ENCODE measurements around the gene ARMC9. TPM values are rescaled to one million over a fixed set of nuclear protein-coding genes. Genes with fewer than 3 reads are reported as not detected.
"Not testable (repeated sequence)": the region's sequence is repeated elsewhere in the genome, so short reads cannot be mapped to it uniquely, and the experiment has no call there.

Gene ARMC9
- total RNA-seq, 2 experiments from 2014 or later, result 5.7 to 7.4 TPM

DNA sequence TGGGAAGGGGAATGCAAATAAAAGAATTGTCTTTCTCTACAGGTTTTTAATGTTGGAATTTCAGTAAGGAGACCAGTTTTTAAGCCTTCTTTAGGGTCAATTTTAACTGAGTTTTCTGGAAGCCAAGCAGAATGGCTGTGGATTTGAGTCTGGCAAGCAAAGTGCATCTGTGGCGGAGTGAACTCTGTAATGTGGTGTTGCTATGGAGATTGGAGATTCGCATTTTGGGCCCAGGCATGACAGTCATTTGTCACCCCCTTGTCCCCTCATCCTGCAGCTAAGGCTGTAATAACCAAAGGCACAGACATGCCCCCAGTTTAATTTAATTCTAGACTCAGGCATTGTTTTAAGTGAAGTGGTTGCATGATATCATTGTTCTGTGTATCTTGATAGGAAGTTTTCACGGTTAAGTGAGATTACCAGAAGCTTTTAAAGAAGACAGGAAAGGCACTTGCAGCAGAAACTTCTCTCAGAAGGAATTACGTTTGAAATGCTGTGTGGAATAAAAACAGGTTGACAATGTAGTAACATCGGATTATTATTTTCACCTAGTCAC is 30.6 kb downstream of the ARMC9 start:
- ChIA-PET POLR2A (no interaction called here), CTCF (interaction anchor here (1.1 to 1.5 kb wide), 3 partner anchors 10 to 174 kb away, joined by 3 to 6 read pairs (median 3); no protein-coding TSS in a partner anchor)

DNA sequence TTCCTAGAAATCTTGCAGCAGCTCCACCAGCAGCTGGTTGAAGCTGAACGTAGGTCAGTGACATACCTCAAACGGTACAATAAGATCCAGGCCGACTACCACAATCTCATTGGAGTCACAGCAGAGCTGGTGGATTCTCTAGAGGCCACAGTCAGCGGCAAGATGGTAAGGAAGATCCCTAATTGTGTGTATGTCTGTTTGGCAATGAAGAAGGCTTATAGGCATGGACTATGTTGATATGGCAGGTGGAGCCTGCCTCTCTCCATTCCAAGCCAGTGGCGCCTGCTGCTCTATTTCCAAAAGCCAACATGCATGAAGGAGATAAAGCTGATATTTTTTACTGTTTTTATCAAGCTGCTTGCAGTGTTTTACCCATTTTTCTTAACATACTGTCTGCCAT is 36.8 kb downstream of the ARMC9 start:
- ChIA-PET CTCF (no interaction called here), POLR2A (no interaction called here)

DNA sequence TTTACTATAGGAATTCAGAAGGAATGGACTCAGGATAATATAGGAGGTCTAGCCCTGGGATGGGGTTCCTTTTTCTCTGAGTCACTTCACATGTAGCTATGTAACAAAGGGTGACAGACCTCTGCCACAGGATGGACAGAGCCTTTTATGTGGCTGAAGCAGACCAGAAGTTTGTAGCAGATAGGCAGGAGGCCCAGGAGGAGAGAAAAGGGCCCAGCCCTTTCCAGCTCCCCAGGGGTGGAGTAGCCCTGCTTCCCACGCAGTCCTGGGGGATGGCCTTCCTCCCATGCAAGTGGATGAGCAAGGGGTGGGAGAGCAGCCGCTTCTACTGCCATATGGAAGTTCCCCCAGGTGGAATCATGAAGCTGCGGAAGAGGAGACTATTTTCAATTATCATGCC is 40.3 kb downstream of the ARMC9 start:
- ChIA-PET CTCF (interaction anchor here (1.1 kb wide), 1 partner anchor 167 kb away, joined by 4 read pairs; no protein-coding TSS in a partner anchor), POLR2A (no interaction called here)

DNA sequence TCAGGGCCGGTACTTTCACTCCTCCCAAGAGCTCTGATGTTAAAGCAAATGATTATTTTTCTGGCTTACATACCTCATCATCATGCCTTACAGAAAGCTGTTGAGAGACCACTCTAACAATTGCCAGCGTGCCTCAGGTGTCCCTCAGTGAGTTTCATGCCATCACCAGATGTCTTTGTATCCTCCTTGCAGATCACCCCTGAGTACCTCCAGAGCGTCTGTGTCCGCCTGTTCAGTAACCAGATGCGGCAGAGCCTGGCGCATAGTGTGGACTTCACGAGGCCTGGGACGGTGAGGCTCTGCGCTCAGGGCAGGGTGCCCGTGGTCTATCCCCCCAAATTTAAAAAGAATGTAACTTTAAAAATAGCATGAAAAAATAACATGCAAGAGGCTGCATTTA is 41.3 kb downstream of the ARMC9 start:
- CTCF ChIA-PET, result no interaction called here
- POLR2A ChIA-PET, result no interaction called here

- CTCF ChIA-PET, result interaction anchor here (1.4 kb wide), 1 partner anchor 14 kb away, joined by 3 read pairs; no protein-coding TSS in a partner anchor
- POLR2A ChIA-PET, result no interaction called here
Observed at GRCh38 chr2:231241755-231242507, 43.5 kb downstream of the ARMC9 start.

DNA sequence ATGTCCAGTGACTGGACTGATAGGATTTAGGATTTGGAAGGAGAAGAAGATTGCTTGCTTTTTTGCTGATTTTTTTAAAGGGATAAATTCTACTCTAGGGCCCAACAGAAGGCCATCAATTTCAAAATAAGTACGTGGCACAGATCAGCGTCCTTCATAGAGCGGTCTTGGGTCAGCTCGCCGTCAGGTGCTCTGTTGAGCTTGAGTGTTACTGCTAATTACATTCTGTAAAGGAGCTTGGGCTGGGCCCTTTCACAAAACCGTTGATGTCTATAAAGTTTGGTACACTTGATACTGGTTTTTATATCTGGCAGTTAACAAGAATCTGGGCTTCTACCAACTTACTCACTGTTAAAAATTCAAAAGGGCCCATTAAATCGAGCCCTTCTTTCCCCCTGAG is 45.4 kb downstream of the ARMC9 start:
- POLR2A ChIA-PET, result no interaction called here

DNA sequence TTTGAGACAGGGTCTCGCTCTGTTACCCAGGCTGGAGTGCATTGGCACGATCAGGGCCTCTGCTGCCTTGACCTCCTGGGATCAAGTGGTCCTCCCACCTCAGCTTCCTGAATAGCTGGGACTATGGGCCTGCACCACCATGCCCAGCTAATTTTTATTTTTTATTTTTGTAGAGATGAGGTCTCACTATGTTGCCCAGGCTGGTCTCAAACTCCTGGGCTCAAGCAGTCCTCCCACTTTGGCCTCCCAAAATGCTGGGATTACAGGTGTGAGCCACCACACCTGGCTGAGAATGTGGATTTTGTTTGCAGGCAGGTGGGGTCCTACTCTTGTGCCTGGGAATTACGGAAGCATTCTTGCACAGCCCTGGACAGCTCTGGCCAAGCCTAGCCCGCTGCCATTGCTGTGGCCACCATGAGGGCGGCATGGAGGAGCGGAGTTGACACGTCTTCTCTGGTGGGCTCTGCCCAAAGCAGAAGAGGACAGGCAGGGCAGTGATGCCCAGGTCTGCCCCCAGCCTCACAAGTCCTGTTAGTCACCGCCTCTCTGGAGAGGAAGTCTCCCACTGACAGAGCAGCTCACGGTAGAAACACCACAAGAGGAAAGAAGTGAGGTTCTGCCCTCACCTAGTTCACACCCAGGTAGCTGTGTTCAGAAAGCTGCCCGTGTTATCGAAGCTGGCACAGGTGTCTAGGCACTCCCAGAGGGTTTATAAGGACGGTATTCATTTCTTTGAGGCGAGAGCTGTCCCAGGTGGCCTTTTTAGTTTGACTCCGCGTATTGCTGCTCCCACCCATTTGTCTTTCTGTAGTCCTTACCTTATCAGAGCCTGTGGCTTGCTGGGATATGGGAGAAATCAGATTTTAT is 46.2 kb downstream of the ARMC9 start:
- CTCF ChIA-PET, result no interaction called here
- POLR2A ChIA-PET, result no interaction called here

More for the DNA sequence above, 45.4 kb downstream of the ARMC9 start:
- CTCF ChIA-PET, result no interaction called here

GRCh38 chr2:231245249-231246094 is 47.0 kb downstream of the ARMC9 start:
- ChIA-PET CTCF (no interaction called here), POLR2A (no interaction called here)

GRCh38 chr2:231246171-231246842 is 47.9 kb downstream of the ARMC9 start:
- CTCF ChIA-PET, result no interaction called here

DNA sequence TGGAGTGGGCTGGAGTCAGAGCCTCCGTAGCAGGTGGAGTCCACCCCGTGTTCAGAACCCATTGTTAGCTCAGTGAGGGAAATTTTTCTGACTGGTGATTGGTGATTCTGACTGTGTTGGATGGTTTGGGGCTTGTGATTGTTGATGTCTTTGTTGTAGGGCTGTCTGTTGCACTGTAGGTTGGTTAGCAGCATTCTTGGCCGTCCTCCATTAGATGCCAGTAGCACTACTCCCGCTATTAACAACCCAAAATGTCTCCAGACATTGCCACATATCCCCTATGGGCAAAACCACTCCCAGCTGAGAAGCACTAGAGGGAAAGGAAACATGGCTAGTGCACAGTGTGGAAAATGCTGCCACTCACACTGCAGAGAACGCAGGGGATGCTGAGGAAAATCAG is 51.7 kb downstream of the ARMC9 start:
- ChIA-PET POLR2A (no interaction called here), CTCF (interaction anchor here (0.9 kb wide), 1 partner anchor 22 kb away, joined by 3 read pairs; no protein-coding TSS in a partner anchor)

More at GRCh38 chr2:231246171-231246842, 47.9 kb downstream of the ARMC9 start:
- POLR2A ChIA-PET, result no interaction called here

DNA sequence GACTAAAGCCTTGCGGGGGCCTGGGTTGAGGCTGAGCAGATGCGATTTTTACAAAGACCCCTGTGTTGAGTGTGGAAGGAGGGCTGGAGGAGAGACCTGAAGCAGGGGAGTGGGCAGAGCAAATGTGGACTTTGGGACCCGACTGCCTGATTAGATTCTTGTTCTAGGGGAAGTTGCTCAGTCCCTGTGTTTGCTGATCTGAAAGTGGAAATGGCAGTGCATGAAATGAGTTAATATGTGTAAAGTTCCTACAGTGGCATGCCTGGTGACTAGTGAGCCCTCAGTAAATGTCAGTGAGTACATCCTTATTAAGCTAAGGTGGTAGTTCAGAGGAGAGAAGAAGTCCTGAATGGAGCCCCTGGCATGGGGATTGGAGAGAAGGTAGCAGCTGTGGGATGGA is 52.3 kb downstream of the ARMC9 start:
- POLR2A ChIA-PET, result no interaction called here
- CTCF ChIA-PET, result no interaction called here

- CTCF ChIA-PET, result interaction anchor here (0.7 kb wide), 1 partner anchor 1040 kb away, joined by 4 read pairs; no protein-coding TSS in a partner anchor
- POLR2A ChIA-PET, result not testable (repeated sequence)
Observed at GRCh38 chr2:231253292-231253691, 54.9 kb downstream of the ARMC9 start.

DNA sequence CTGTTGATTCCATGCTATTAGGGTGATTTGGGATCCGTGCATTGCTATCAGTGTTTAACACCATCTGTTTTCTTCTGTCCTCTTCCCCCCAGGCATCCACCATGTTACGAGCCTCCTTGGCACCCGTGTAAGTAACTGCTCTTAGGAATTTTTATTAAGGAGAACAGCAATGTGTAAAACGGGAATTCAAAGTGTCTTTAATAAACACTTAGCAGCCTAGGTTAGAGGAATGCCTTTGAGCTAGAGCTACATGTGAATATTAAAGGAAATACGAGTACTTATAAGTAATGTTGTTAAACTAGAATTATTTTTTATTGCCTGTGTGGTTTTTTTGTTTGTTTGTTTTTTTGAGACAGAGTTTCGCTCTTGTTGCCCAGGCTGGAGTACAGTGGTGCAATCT is 58.1 kb downstream of the ARMC9 start:
- ChIA-PET POLR2A (no interaction called here), CTCF (no interaction called here)

GRCh38 chr2:231257763-231258162 is 59.3 kb downstream of the ARMC9 start:
- CTCF ChIA-PET, result no interaction called here
- POLR2A ChIA-PET, result no interaction called here

- ChIA-PET CTCF (no interaction called here), POLR2A (no interaction called here)
Observed at GRCh38 chr2:231258701-231259100, 60.3 kb downstream of the ARMC9 start.

- CTCF ChIA-PET, result no interaction called here
- POLR2A ChIA-PET, result no interaction called here
Observed at GRCh38 chr2:231259104-231259503, 60.7 kb downstream of the ARMC9 start.

DNA sequence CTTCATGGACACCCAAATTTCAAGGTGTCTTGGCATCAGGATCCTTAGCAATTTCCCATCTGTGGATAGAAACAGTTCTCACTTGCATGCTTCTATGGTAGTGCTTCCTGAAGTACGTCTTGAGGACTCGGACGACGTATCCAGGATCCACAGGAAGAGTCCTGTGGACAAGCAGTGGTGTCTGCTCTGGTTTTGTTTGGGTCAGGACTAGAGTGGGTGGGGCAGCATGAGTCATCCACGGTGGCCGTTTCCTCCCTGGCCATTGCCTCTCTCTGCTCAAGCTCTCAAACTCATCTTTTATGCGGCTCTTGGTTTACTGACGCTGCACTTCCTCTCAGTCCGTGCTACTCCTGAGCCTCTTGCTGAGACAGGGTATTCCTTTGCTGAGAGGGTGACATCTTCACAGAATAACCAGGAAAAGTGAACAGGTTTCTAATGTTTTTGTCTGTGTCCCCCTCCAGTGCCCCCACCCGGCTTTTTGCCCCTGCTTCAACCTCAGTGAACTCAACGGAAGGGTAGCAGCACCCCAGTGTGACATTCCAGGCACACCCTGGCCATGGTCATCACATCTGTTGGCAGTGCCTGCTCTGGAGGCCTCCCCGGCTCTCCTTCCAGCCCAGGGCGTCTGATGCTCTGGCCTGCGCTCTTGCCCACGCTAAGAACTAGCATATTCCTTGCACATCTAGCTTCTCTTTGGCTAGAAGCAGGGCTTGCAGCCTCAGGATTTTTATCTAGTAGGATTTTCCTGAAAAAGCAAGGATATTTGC is 62.2 kb downstream of the ARMC9 start:
- ChIA-PET CTCF (no interaction called here), POLR2A (no interaction called here)

GRCh38 chr2:231263118-231263831 is 64.8 kb downstream of the ARMC9 start:
- POLR2A ChIA-PET, result no interaction called here
- CTCF ChIA-PET, result no interaction called here
